HEK293 (cell line): ENCODE results near the gene MACF1.

ENCODE experiments used
- BCL11A ChIP-seq: fragments of 450-650 bp; formaldehyde crosslinking; IDR thresholded peaks from 2 replicates; pipeline ENCODE4 v1.5.1; 2016; ENCODE audit warnings: low read depth, missing biosample characterization, missing genetic modification characterization
- BCL11B ChIP-seq: fragments of 450-650 bp; formaldehyde crosslinking; IDR thresholded peaks from 2 replicates; pipeline ENCODE4 v1.5.1; 2016; ENCODE audit warnings: low read depth, missing biosample characterization, missing genetic modification characterization
- IKZF3 ChIP-seq: fragments of 450-650 bp; IDR thresholded peaks from 2 replicates; pipeline ENCODE4 v1.5.0; 2018; ENCODE audit warnings: missing biosample characterization, mild to moderate bottlenecking, missing genetic modification characterization, moderate library complexity
- KLF8 ChIP-seq: fragments of 450-650 bp; formaldehyde crosslinking; IDR thresholded peaks from 2 replicates; pipeline ENCODE4 v1.5.1; 2016; ENCODE audit warnings: missing biosample characterization, missing genetic modification characterization
- OSR2 ChIP-seq: fragments of 450-650 bp; formaldehyde crosslinking; IDR thresholded peaks from 2 replicates; pipeline ENCODE4 v1.5.1; 2016; ENCODE audit warnings: missing biosample characterization, missing genetic modification characterization
- PRDM1 ChIP-seq: fragments of 450-650 bp; formaldehyde crosslinking; IDR thresholded peaks from 2 replicates; pipeline ENCODE4; 2016; ENCODE audit warnings: missing biosample characterization, missing genetic modification characterization
- RBAK ChIP-seq: fragments of 450-650 bp; formaldehyde crosslinking; IDR thresholded peaks from 2 replicates; pipeline ENCODE4 v1.5.1; 2016; ENCODE audit warnings: missing biosample characterization, missing genetic modification characterization
- YY2 ChIP-seq: fragments of 450-650 bp; formaldehyde crosslinking; IDR thresholded peaks from 2 replicates; pipeline ENCODE4 v1.5.1; 2016; ENCODE audit warnings: missing biosample characterization, missing genetic modification characterization
- ZFP3 ChIP-seq: fragments of 450-650 bp; formaldehyde crosslinking; IDR thresholded peaks from 2 replicates; pipeline ENCODE4 v1.5.1; 2016; ENCODE audit warnings: low read depth, missing biosample characterization, missing genetic modification characterization
- ZFP37 ChIP-seq: fragments of 450-650 bp; formaldehyde crosslinking; IDR thresholded peaks from 2 replicates; pipeline ENCODE4 v1.5.1; 2016; ENCODE audit warnings: missing biosample characterization, missing genetic modification characterization
- ZNF112 ChIP-seq: fragments of 450-650 bp; formaldehyde crosslinking; IDR thresholded peaks from 2 replicates; pipeline ENCODE4 v1.5.0; 2017; ENCODE audit warnings: missing biosample characterization, missing genetic modification characterization
- ZNF335 ChIP-seq: fragments of 450-650 bp; formaldehyde crosslinking; conservative IDR thresholded peaks from 2 replicates; pipeline ENCODE4 v1.5.1; 2016; ENCODE audit warnings: missing biosample characterization, missing genetic modification characterization
- ZNF501 ChIP-seq: fragments of 450-650 bp; formaldehyde crosslinking; IDR thresholded peaks from 2 replicates; pipeline ENCODE4 v1.5.1; 2016; ENCODE audit warnings: missing biosample characterization, missing genetic modification characterization
- ZNF623 ChIP-seq: fragments of 450-650 bp; formaldehyde crosslinking; IDR thresholded peaks from 2 replicates; pipeline ENCODE4 v1.5.1; 2016; ENCODE audit warnings: missing biosample characterization, missing genetic modification characterization
- ZNF837 ChIP-seq: fragments of 450-650 bp; formaldehyde crosslinking; IDR thresholded peaks from 2 replicates; pipeline ENCODE4 v1.5.1; 2016; ENCODE audit warnings: missing biosample characterization, missing genetic modification characterization
- ZSCAN23 ChIP-seq: fragments of 450-650 bp; formaldehyde crosslinking; IDR thresholded peaks from 2 replicates; pipeline ENCODE4 v1.5.1; 2016; ENCODE audit warnings: missing biosample characterization, missing genetic modification characterization
- TF ChIP-seq, protein P1 (sequence below): fragments of 450-650 bp; formaldehyde crosslinking; IDR thresholded peaks from 2 replicates; pipeline ENCODE4 v1.5.1; 2016; ENCODE audit warnings: missing biosample characterization, missing genetic modification characterization
- TF ChIP-seq, protein P2 (sequence below): fragments of 450-650 bp; formaldehyde crosslinking; IDR thresholded peaks from 2 replicates; pipeline ENCODE4 v1.5.1; 2016; ENCODE audit warnings: missing biosample characterization, missing genetic modification characterization, borderline replicate concordance
- TF ChIP-seq, protein P3 (sequence below): fragments of 450-650 bp; formaldehyde crosslinking; IDR thresholded peaks from 2 replicates; pipeline ENCODE4 v1.5.1; 2016; ENCODE audit warnings: missing biosample characterization, missing genetic modification characterization
- TF ChIP-seq, protein P4 (sequence below): fragments of 450-650 bp; formaldehyde crosslinking; IDR thresholded peaks from 2 replicates; pipeline ENCODE4 v1.5.1; 2016; ENCODE audit warnings: missing biosample characterization, missing genetic modification characterization, borderline replicate concordance
- TF ChIP-seq, protein P5 (sequence below): fragments of 450-650 bp; formaldehyde crosslinking; IDR thresholded peaks from 2 replicates; pipeline ENCODE4 v1.5.1; 2016; ENCODE audit warnings: missing biosample characterization, missing genetic modification characterization
- TF ChIP-seq, protein P6 (sequence below): fragments of 450-650 bp; formaldehyde crosslinking; IDR thresholded peaks from 2 replicates; pipeline ENCODE4 v1.5.1; 2016; ENCODE audit warnings: missing biosample characterization, missing genetic modification characterization

Gene MACF1

DNA sequence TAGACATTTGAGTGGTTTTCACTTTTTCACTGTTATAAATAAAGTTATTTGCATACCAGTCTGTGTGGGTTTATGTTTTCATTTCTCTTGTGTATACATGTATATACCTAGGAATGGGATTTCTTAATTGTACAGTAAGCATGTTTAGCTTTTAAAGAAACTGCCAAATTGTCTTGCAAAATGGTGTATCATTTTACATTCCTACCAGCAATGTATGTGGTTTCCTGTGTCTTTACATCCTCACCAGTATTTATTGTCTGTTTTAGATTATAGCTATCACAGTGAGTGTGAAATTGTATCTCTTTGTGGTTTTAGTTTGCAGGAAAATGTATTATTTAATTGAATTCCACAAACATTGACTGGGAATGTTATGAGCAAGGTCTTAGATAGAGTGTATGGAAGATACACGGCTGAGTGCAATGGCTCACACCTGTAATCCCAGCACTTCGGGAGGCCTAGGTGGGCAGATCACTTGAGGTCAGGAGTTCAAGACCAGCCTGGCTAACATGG lies 57.3 kb downstream of the MACF1 start (continued):
- peak; percentile 87 for TF ChIP-seq BCL11B (tag by site-specific recombination)
- TF ChIP-seq PRDM1 (tag by site-specific recombination) = no peak
- peak; percentile 95 for TF ChIP-seq KLF8 (tag by site-specific recombination)
- TF ChIP-seq ZSCAN23 (tag by site-specific recombination) = peak; percentile 89
- TF ChIP-seq, protein P1, sequence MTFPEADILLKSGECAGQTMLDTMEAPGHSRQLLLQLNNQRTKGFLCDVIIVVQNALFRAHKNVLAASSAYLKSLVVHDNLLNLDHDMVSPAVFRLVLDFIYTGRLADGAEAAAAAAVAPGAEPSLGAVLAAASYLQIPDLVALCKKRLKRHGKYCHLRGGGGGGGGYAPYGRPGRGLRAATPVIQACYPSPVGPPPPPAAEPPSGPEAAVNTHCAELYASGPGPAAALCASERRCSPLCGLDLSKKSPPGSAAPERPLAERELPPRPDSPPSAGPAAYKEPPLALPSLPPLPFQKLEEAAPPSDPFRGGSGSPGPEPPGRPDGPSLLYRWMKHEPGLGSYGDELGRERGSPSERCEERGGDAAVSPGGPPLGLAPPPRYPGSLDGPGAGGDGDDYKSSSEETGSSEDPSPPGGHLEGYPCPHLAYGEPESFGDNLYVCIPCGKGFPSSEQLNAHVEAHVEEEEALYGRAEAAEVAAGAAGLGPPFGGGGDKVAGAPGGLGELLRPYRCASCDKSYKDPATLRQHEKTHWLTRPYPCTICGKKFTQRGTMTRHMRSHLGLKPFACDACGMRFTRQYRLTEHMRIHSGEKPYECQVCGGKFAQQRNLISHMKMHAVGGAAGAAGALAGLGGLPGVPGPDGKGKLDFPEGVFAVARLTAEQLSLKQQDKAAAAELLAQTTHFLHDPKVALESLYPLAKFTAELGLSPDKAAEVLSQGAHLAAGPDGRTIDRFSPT (tag by site-specific recombination) = peak; percentile 84
- TF ChIP-seq, protein P2, sequence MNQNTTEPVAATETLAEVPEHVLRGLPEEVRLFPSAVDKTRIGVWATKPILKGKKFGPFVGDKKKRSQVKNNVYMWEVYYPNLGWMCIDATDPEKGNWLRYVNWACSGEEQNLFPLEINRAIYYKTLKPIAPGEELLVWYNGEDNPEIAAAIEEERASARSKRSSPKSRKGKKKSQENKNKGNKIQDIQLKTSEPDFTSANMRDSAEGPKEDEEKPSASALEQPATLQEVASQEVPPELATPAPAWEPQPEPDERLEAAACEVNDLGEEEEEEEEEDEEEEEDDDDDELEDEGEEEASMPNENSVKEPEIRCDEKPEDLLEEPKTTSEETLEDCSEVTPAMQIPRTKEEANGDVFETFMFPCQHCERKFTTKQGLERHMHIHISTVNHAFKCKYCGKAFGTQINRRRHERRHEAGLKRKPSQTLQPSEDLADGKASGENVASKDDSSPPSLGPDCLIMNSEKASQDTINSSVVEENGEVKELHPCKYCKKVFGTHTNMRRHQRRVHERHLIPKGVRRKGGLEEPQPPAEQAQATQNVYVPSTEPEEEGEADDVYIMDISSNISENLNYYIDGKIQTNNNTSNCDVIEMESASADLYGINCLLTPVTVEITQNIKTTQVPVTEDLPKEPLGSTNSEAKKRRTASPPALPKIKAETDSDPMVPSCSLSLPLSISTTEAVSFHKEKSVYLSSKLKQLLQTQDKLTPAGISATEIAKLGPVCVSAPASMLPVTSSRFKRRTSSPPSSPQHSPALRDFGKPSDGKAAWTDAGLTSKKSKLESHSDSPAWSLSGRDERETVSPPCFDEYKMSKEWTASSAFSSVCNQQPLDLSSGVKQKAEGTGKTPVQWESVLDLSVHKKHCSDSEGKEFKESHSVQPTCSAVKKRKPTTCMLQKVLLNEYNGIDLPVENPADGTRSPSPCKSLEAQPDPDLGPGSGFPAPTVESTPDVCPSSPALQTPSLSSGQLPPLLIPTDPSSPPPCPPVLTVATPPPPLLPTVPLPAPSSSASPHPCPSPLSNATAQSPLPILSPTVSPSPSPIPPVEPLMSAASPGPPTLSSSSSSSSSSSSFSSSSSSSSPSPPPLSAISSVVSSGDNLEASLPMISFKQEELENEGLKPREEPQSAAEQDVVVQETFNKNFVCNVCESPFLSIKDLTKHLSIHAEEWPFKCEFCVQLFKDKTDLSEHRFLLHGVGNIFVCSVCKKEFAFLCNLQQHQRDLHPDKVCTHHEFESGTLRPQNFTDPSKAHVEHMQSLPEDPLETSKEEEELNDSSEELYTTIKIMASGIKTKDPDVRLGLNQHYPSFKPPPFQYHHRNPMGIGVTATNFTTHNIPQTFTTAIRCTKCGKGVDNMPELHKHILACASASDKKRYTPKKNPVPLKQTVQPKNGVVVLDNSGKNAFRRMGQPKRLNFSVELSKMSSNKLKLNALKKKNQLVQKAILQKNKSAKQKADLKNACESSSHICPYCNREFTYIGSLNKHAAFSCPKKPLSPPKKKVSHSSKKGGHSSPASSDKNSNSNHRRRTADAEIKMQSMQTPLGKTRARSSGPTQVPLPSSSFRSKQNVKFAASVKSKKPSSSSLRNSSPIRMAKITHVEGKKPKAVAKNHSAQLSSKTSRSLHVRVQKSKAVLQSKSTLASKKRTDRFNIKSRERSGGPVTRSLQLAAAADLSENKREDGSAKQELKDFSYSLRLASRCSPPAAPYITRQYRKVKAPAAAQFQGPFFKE (tag by site-specific recombination) = no peak
- TF ChIP-seq ZNF837 (tag by site-specific recombination) = no peak
- no peak for TF ChIP-seq ZFP37 (tag by site-specific recombination)
- TF ChIP-seq ZNF112 (tag by site-specific recombination) = no peak
- no peak for TF ChIP-seq ZFP3 (tag by site-specific recombination)
- TF ChIP-seq RBAK (tag by site-specific recombination) = no peak
- TF ChIP-seq, protein P3, sequence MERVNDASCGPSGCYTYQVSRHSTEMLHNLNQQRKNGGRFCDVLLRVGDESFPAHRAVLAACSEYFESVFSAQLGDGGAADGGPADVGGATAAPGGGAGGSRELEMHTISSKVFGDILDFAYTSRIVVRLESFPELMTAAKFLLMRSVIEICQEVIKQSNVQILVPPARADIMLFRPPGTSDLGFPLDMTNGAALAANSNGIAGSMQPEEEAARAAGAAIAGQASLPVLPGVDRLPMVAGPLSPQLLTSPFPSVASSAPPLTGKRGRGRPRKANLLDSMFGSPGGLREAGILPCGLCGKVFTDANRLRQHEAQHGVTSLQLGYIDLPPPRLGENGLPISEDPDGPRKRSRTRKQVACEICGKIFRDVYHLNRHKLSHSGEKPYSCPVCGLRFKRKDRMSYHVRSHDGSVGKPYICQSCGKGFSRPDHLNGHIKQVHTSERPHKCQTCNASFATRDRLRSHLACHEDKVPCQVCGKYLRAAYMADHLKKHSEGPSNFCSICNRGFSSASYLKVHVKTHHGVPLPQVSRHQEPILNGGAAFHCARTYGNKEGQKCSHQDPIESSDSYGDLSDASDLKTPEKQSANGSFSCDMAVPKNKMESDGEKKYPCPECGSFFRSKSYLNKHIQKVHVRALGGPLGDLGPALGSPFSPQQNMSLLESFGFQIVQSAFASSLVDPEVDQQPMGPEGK = peak; percentile 64; the same call in 1 of the 2 replicates
- TF ChIP-seq, protein P4, sequence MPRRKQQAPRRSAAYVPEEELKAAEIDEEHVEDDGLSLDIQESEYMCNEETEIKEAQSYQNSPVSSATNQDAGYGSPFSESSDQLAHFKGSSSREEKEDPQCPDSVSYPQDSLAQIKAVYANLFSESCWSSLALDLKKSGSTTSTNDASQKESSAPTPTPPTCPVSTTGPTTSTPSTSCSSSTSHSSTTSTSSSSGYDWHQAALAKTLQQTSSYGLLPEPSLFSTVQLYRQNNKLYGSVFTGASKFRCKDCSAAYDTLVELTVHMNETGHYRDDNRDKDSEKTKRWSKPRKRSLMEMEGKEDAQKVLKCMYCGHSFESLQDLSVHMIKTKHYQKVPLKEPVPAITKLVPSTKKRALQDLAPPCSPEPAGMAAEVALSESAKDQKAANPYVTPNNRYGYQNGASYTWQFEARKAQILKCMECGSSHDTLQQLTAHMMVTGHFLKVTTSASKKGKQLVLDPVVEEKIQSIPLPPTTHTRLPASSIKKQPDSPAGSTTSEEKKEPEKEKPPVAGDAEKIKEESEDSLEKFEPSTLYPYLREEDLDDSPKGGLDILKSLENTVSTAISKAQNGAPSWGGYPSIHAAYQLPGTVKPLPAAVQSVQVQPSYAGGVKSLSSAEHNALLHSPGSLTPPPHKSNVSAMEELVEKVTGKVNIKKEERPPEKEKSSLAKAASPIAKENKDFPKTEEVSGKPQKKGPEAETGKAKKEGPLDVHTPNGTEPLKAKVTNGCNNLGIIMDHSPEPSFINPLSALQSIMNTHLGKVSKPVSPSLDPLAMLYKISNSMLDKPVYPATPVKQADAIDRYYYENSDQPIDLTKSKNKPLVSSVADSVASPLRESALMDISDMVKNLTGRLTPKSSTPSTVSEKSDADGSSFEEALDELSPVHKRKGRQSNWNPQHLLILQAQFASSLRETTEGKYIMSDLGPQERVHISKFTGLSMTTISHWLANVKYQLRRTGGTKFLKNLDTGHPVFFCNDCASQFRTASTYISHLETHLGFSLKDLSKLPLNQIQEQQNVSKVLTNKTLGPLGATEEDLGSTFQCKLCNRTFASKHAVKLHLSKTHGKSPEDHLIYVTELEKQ (tag by site-specific recombination) = peak; percentile 90; the same call in 1 of the 2 replicates
- TF ChIP-seq YY2 (tag by site-specific recombination) = no peak
- TF ChIP-seq IKZF3 = peak; percentile 55; the same call in 1 of the 2 replicates
- TF ChIP-seq ZNF623 (tag by site-specific recombination) = no peak
- TF ChIP-seq BCL11A (tag by site-specific recombination) = peak; percentile 93; the same call in 1 of the 2 replicates
- peak; percentile 82; the same call in 1 of the 2 replicates for TF ChIP-seq ZNF501 (tag by site-specific recombination)
- TF ChIP-seq, protein P5, sequence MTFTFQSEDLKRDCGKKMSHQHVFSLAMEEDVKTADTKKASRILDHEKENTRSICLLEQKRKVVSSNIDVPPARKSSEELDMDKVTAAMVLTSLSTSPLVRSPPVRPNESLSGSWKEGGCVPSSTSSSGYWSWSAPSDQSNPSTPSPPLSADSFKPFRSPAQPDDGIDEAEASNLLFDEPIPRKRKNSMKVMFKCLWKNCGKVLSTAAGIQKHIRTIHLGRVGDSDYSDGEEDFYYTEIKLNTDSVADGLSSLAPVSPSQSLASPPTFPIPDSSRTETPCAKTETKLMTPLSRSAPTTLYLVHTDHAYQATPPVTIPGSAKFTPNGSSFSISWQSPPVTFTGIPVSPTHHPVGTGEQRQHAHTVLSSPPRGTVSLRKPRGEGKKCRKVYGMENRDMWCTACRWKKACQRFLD (tag by site-specific recombination) = no peak
- no peak for TF ChIP-seq ZNF335 (tag by site-specific recombination)
- TF ChIP-seq OSR2 (tag by site-specific recombination) = peak; percentile 99
- TF ChIP-seq, protein P6, sequence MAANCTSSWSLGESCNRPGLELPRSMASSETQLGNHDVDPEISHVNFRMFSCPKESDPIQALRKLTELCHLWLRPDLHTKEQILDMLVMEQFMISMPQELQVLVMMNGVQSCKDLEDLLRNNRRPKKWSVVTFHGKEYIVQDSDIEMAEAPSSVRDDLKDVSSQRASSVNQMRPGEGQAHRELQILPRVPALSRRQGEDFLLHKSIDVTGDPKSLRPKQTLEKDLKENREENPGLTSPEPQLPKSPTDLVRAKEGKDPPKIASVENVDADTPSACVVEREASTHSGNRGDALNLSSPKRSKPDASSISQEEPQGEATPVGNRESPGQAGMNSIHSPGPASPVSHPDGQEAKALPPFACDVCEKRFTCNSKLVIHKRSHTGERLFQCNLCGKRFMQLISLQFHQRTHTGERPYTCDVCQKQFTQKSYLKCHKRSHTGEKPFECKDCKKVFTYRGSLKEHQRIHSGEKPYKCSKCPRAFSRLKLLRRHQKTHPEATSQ (tag by site-specific recombination) = no peak
